ENCODE results near the gene LRCH1.

DNA sequence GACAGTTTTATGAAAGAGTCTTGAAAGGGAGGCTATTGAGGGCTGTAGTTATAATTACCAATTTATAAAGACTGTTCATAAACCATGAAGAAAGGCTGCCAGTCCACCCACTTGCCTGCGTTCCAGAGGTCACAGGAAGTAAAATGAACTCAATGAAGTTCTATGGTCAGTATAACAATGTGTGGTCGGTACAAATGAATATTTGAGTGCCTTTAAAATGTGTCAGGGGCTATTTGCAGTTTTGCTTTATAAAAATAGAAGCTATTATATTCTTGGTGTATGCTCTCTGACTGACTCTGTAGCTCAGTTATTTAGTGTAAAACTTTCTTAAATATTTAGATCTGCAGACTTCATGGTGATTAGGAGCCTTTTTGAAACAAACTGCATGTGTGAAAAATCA is 197.0 kb downstream of the LRCH1 start:
- TF ChIP-seq POLR2A (IDR thresholded peaks at IDR 0.05) (no peak), CTCF (IDR thresholded peaks at IDR 0.05) (no peak)
